RWPE2 (cell line): Measurements from ENCODE around the gene SOST.

Experiments used
- ATAC-seq: fragments of 200-7000 bp; cut with Tn5 transposase; 3 replicates; pipeline ENCODE4 v1.9.1; 2021; ENCODE audit warnings: low read depth
- DNase-seq: peaks from one replicate; pipeline ENCODE4 v3.0.0-alpha.2; 2020; ENCODE audit warnings: low spot score
- H3K27ac ChIP-seq: fragments of 450-650 bp; 2 replicates; pipeline ENCODE4 v1.5.1; 2017; ENCODE audit warnings: mild to moderate bottlenecking; ENCODE audit not compliant: poor library complexity, severe bottlenecking
- H3K27me3 ChIP-seq: fragments of 250-450 bp; sonication (Bioruptor Pico); 2 replicates; pipeline ENCODE4 v1.5.1; 2021; ENCODE audit warnings: mild to moderate bottlenecking, moderate library complexity; ENCODE audit not compliant: insufficient read depth, poor library complexity, severe bottlenecking
- H3K36me3 ChIP-seq: fragments of 250-450 bp; sonication (Bioruptor Pico); 2 replicates; pipeline ENCODE4 v1.5.1; 2020; ENCODE audit warnings: low read depth, mild to moderate bottlenecking, moderate library complexity
- H3K4me1 ChIP-seq: fragments of 250-450 bp; sonication (Bioruptor Pico); 2 replicates; pipeline ENCODE4 v1.5.1; 2021; ENCODE audit warnings: mild to moderate bottlenecking, moderate library complexity; ENCODE audit not compliant: insufficient read depth, poor library complexity, severe bottlenecking
- H3K4me3 ChIP-seq: fragments of 250-450 bp; sonication (Bioruptor Pico); 2 replicates; pipeline ENCODE4 v1.5.1; 2021; ENCODE audit warnings: mild to moderate bottlenecking, moderate library complexity; ENCODE audit not compliant: severe bottlenecking
- H3K9me3 ChIP-seq: fragments of 250-450 bp; sonication (Bioruptor Pico); 2 replicates; pipeline ENCODE4 v1.5.1; 2021; ENCODE audit warnings: mild to moderate bottlenecking, moderate library complexity; ENCODE audit not compliant: severe bottlenecking
- CTCF ChIP-seq: fragments of 450-650 bp; IDR thresholded peaks from one replicate; pipeline ENCODE4 v1.5.1; 2017; ENCODE audit warnings: mild to moderate bottlenecking, moderate library complexity; ENCODE audit not compliant: poor library complexity, severe bottlenecking

The SOST gene

GRCh38 chr17:43767053-43767712, 8.6 kb upstream of the SOST start:
- no peaks in the 10 kb centered on the region for H3K27me3 ChIP-seq
- DNase-seq (no peak), ATAC-seq (no peak)
- H3K4me1 ChIP-seq = no peaks in the 10 kb centered on the region
- no peaks in the 10 kb centered on the region for H3K9me3 ChIP-seq
- no peak for TF ChIP-seq CTCF
- no peak overlapping the region for H3K4me3 ChIP-seq
- no peak overlapping the region for H3K27ac ChIP-seq
- peaks cover 21% of the 10 kb centered on the region for H3K36me3 ChIP-seq

- Histone ChIP-seq H3K27me3 (no peaks in the 10 kb centered on the region), H3K9me3 (no peaks in the 10 kb centered on the region), H3K36me3 (peaks cover 17% of the 10 kb centered on the region), H3K27ac (no peak overlapping the region), H3K4me1 (no peaks in the 10 kb centered on the region), H3K4me3 (no peak overlapping the region)
- ATAC-seq = no peak
- no peak for DNase-seq
- peak; percentile 97 for TF ChIP-seq CTCF
Observed at GRCh38 chr17:43766413-43767052, 7.9 kb upstream of the SOST start.

GRCh38 chr17:43760254-43760852, 1.8 kb upstream of the SOST start:
- peak overlapping the region; percentile 18 for H3K27ac ChIP-seq
- peaks cover 7% of the 10 kb centered on the region for H3K4me1 ChIP-seq
- DNase-seq (peak; percentile 90), ATAC-seq (peak; percentile 88)
- H3K4me3 ChIP-seq = no peak overlapping the region
- peak; percentile 99 for TF ChIP-seq CTCF
- H3K9me3 ChIP-seq = no peaks in the 10 kb centered on the region
- H3K36me3 ChIP-seq = no peaks in the 10 kb centered on the region
- H3K27me3 ChIP-seq = peaks cover 8% of the 10 kb centered on the region

GRCh38 chr17:43759836-43760235, 1.2 kb upstream of the SOST start:
- Histone ChIP-seq H3K36me3 (no peaks in the 10 kb centered on the region), H3K27ac (peak overlapping the region; percentile 18), H3K4me1 (peaks cover 7% of the 10 kb centered on the region), H3K9me3 (no peaks in the 10 kb centered on the region), H3K27me3 (peaks cover 13% of the 10 kb centered on the region), H3K4me3 (no peak overlapping the region)
- TF ChIP-seq CTCF = no peak
- no peak for DNase-seq
- ATAC-seq = peak; percentile 73
